Measurements from ENCODE around the gene ACOXL. TPM values are rescaled to one million over a fixed set of nuclear protein-coding genes. Genes with fewer than 3 reads are reported as not detected.

Gene ACOXL
- total RNA-seq, 1 experiment from 2014 or later: not detected

GRCh38 chr2:111116843-111117597 lies 384.6 kb downstream of the ACOXL start:
- peaks cover 11% of the 10 kb centered on the region for H4K20me1 ChIP-seq (ENCODE audit: insufficient read depth, low read depth, low read length)
- no peak overlapping the region for H3K27ac ChIP-seq (ENCODE audit: low read length)
- peaks cover 12% of the 10 kb centered on the region for H3K79me2 ChIP-seq (ENCODE audit: low read length)
- DNase-seq: peak; percentile 91
- H3K9ac ChIP-seq (ENCODE audit: low read length): peak overlapping the region; percentile 87
- H3K4me2 ChIP-seq (ENCODE audit: low read depth, low read length, poor library complexity, severe bottlenecking): peak overlapping the region; percentile 92
- H3K9me3 ChIP-seq (ENCODE audit: low read length): no peaks in the 10 kb centered on the region
- no peaks in the 10 kb centered on the region for H3K9me2 ChIP-seq (replicated peaks; ENCODE audit: insufficient read depth, low read length)
- H3K4me1 ChIP-seq (ENCODE audit: low read length): peaks cover 58% of the 10 kb centered on the region
- no peaks in the 10 kb centered on the region; the same call in 1 of the 2 replicates for H3K27me3 ChIP-seq (ENCODE audit: low read length)
- H3K36me3 ChIP-seq (ENCODE audit: insufficient read depth, low read length): 0 out of 2 replicates have a peak, but pooled peaks cover 4% of the 10 kb centered on the region
- peak overlapping the region; percentile 97 for H3K4me3 ChIP-seq (ENCODE audit: low read length)
- no peak overlapping the region; the same call in 1 of the 2 replicates for H2AFZ ChIP-seq (ENCODE audit: low read length)

- peaks cover 18% of the 10 kb centered on the region for H3K79me2 ChIP-seq (ENCODE audit: low read length)
- peaks cover 4% of the 10 kb centered on the region; the same call in 1 of the 2 replicates for H3K36me3 ChIP-seq (ENCODE audit: insufficient read depth, low read length)
- peak overlapping the region; percentile 87 for H3K9ac ChIP-seq (ENCODE audit: low read length)
- no peak overlapping the region for H3K27ac ChIP-seq (ENCODE audit: low read length)
- peaks cover 58% of the 10 kb centered on the region for H3K4me1 ChIP-seq (ENCODE audit: low read length)
- H3K4me2 ChIP-seq (ENCODE audit: low read depth, low read length, poor library complexity, severe bottlenecking): peak overlapping the region; percentile 92
- no peaks in the 10 kb centered on the region; the same call in 1 of the 2 replicates for H3K27me3 ChIP-seq (ENCODE audit: low read length)
- no peak overlapping the region; the same call in 1 of the 2 replicates for H2AFZ ChIP-seq (ENCODE audit: low read length)
- DNase-seq: peak; percentile 69
- H4K20me1 ChIP-seq (ENCODE audit: insufficient read depth, low read depth, low read length): peaks cover 16% of the 10 kb centered on the region
- no peaks in the 10 kb centered on the region for H3K9me2 ChIP-seq (replicated peaks; ENCODE audit: insufficient read depth, low read length)
- H3K9me3 ChIP-seq (ENCODE audit: low read length): no peaks in the 10 kb centered on the region
- peak overlapping the region; percentile 97 for H3K4me3 ChIP-seq (ENCODE audit: low read length)
These were observed 385.5 kb downstream of the ACOXL start for GRCh38 chr2:111117598-111118480.

GRCh38 chr2:111118481-111118980 lies 386.2 kb downstream of the ACOXL start:
- peak overlapping the region; percentile 36; the same call in 1 of the 2 replicates for H2AFZ ChIP-seq (ENCODE audit: low read length)
- H3K27me3 ChIP-seq (ENCODE audit: low read length): no peaks in the 10 kb centered on the region; the same call in 1 of the 2 replicates
- peak overlapping the region; percentile 92 for H3K4me2 ChIP-seq (ENCODE audit: low read depth, low read length, poor library complexity, severe bottlenecking)
- H3K9ac ChIP-seq (ENCODE audit: low read length): peak overlapping the region; percentile 87
- H3K9me2 ChIP-seq (replicated peaks; ENCODE audit: insufficient read depth, low read length): no peaks in the 10 kb centered on the region
- peak; percentile 66 for DNase-seq
- H3K9me3 ChIP-seq (ENCODE audit: low read length): no peaks in the 10 kb centered on the region
- no peak overlapping the region for H3K27ac ChIP-seq (ENCODE audit: low read length)
- peaks cover 5% of the 10 kb centered on the region for H3K36me3 ChIP-seq (ENCODE audit: insufficient read depth, low read length)
- H4K20me1 ChIP-seq (ENCODE audit: insufficient read depth, low read depth, low read length): peaks cover 23% of the 10 kb centered on the region
- H3K4me3 ChIP-seq (ENCODE audit: low read length): peak overlapping the region; percentile 97
- H3K79me2 ChIP-seq (ENCODE audit: low read length): peaks cover 24% of the 10 kb centered on the region
- peaks cover 62% of the 10 kb centered on the region for H3K4me1 ChIP-seq (ENCODE audit: low read length)

GRCh38 chr2:111118981-111119821 lies 386.8 kb downstream of the ACOXL start:
- Histone ChIP-seq H3K79me2 (ENCODE audit: low read length) (peaks cover 31% of the 10 kb centered on the region), H3K9me2 (replicated peaks; ENCODE audit: insufficient read depth, low read length) (no peaks in the 10 kb centered on the region), H3K9ac (ENCODE audit: low read length) (peak overlapping the region; percentile 87), H3K4me3 (ENCODE audit: low read length) (peak overlapping the region; percentile 97), H3K4me1 (ENCODE audit: low read length) (peaks cover 69% of the 10 kb centered on the region), H3K27ac (ENCODE audit: low read length) (no peak overlapping the region; the same call in 1 of the 2 replicates), H4K20me1 (ENCODE audit: insufficient read depth, low read depth, low read length) (peaks cover 29% of the 10 kb centered on the region), H3K27me3 (ENCODE audit: low read length) (no peaks in the 10 kb centered on the region; the same call in 1 of the 2 replicates), H3K9me3 (ENCODE audit: low read length) (no peaks in the 10 kb centered on the region), H2AFZ (ENCODE audit: low read length) (peak overlapping the region; percentile 36; the same call in 1 of the 2 replicates), H3K4me2 (ENCODE audit: low read depth, low read length, poor library complexity, severe bottlenecking) (peak overlapping the region; percentile 92), H3K36me3 (ENCODE audit: insufficient read depth, low read length) (peaks cover 11% of the 10 kb centered on the region)
- DNase-seq: peak; percentile 69

- peak overlapping the region; percentile 76 for H3K27ac ChIP-seq (ENCODE audit: low read length)
- H3K79me2 ChIP-seq (ENCODE audit: low read length): peaks cover 38% of the 10 kb centered on the region
- peak overlapping the region; percentile 87 for H3K9ac ChIP-seq (ENCODE audit: low read length)
- H3K4me2 ChIP-seq (ENCODE audit: low read depth, low read length, poor library complexity, severe bottlenecking): peak overlapping the region; percentile 92
- H3K9me3 ChIP-seq (ENCODE audit: low read length): no peaks in the 10 kb centered on the region
- peaks cover 15% of the 10 kb centered on the region for H3K36me3 ChIP-seq (ENCODE audit: insufficient read depth, low read length)
- H2AFZ ChIP-seq (ENCODE audit: low read length): peak overlapping the region; percentile 36; the same call in 1 of the 2 replicates
- DNase-seq: no peak
- peak overlapping the region; percentile 97 for H3K4me3 ChIP-seq (ENCODE audit: low read length)
- H3K4me1 ChIP-seq (ENCODE audit: low read length): peaks cover 70% of the 10 kb centered on the region
- no peaks in the 10 kb centered on the region; the same call in 1 of the 2 replicates for H3K27me3 ChIP-seq (ENCODE audit: low read length)
- peaks cover 34% of the 10 kb centered on the region for H4K20me1 ChIP-seq (ENCODE audit: insufficient read depth, low read depth, low read length)
- H3K9me2 ChIP-seq (replicated peaks; ENCODE audit: insufficient read depth, low read length): no peaks in the 10 kb centered on the region
These were observed 387.5 kb downstream of the ACOXL start for GRCh38 chr2:111119822-111120252.

- no peaks in the 10 kb centered on the region for H3K9me2 ChIP-seq (replicated peaks; ENCODE audit: insufficient read depth, low read length)
- H3K27ac ChIP-seq (ENCODE audit: low read length): peak within 1 kb of the TSS; percentile 89
- H3K4me3 ChIP-seq (ENCODE audit: low read length): peak within 1 kb of the TSS; percentile 97
- peaks cover 21% of the 10 kb centered on the region for H3K36me3 ChIP-seq (ENCODE audit: insufficient read depth, low read length)
- H3K27me3 ChIP-seq (ENCODE audit: low read length): no peaks in the 10 kb centered on the region; the same call in 1 of the 2 replicates
- peak; percentile 97 for DNase-seq
- H3K4me2 ChIP-seq (ENCODE audit: low read depth, low read length, poor library complexity, severe bottlenecking): peak within 1 kb of the TSS; percentile 92
- H2AFZ ChIP-seq (ENCODE audit: low read length): peak within 1 kb of the TSS; percentile 36; the same call in 1 of the 2 replicates
- H3K9me3 ChIP-seq (ENCODE audit: low read length): no peaks in the 10 kb centered on the region
- H4K20me1 ChIP-seq (ENCODE audit: insufficient read depth, low read depth, low read length): peaks cover 40% of the 10 kb centered on the region
- H3K4me1 ChIP-seq (ENCODE audit: low read length): peaks cover 73% of the 10 kb centered on the region
- H3K9ac ChIP-seq (ENCODE audit: low read length): peak within 1 kb of the TSS; percentile 97
- peaks cover 44% of the 10 kb centered on the region for H3K79me2 ChIP-seq (ENCODE audit: low read length)
These were observed 388.1 kb downstream of the ACOXL start, which contains the start of gene BCL2L11 for GRCh38 chr2:111120253-111121027. BCL2L11 (plus strand) TSS chr2:111120914; CDS start chr2:111123746, 2,832 bp downstream.
